Suprapubic skin (tissue), 4 donors: Measurements from ENCODE around the gene RGS9BP. TPM values are rescaled to one million over a fixed set of nuclear protein-coding genes. Genes with fewer than 3 reads are reported as not detected.

Source experiments
- DNase-seq, 2 donors: peaks; one replicate each; pipeline ENCODE4 v3.0.0-alpha.2; 2019; ENCODE audit warnings: low spot score in 2 of 2
- H3K27ac ChIP-seq: fragments of 200-600 bp; sonication (generic); one replicate; pipeline ENCODE4 v1.5.1; 2019
- H3K27me3 ChIP-seq: fragments of 200-600 bp; sonication (generic); one replicate; pipeline ENCODE4 v1.5.1; 2019
- H3K36me3 ChIP-seq: fragments of 200-600 bp; sonication (generic); one replicate; pipeline ENCODE4 v1.5.1; 2019
- H3K4me1 ChIP-seq: fragments of 200-600 bp; sonication (generic); one replicate; pipeline ENCODE4 v1.5.1; 2019
- H3K4me3 ChIP-seq: fragments of 200-600 bp; sonication (generic); one replicate; pipeline ENCODE4 v1.5.1; 2019; ENCODE audit warnings: mild to moderate bottlenecking
- H3K9me3 ChIP-seq: fragments of 200-600 bp; sonication (generic); one replicate; pipeline ENCODE4 v1.5.1; 2019
- EP300 ChIP-seq: sonication (generic); formaldehyde crosslinking; IDR thresholded peaks from one replicate; pipeline ENCODE4 v1.6.1; 2017; ENCODE audit warnings: antibody characterized with exemption
- POLR2A ChIP-seq, 2 donors: fragments of 450-650 bp; IDR thresholded peaks; one replicate each; pipeline ENCODE4 v1.6.1; 2017; ENCODE audit warnings: antibody characterized with exemption in 2 of 2, mild to moderate bottlenecking in 2 of 2, moderate library complexity in 2 of 2
- POLR2AphosphoS5 ChIP-seq, 3 donors: sonication (generic); formaldehyde crosslinking; IDR thresholded peaks; one replicate each; pipeline ENCODE4 v1.6.1; 2017; ENCODE audit warnings: antibody characterized with exemption in 3 of 3
- WGBS: methylation state at CpG from one replicate; pipeline ENCODE4 v1.1.5; 2018; 5-methylcytosine and 5-hydroxymethylcytosine counted together
- total RNA-seq, 4 donors: library from RNA; depleted of rRNA; stranded (reverse); fragments of >200 nt; gene quantifications; one replicate each; pipeline ENCODE4 v1.1.0, GENCODE V29; 2016
- TF ChIP-seq, protein P1 (sequence below), 2 donors: fragments of 200-600 bp in 1 of 2; fragments of 450-650 bp in 1 of 2; sonication (generic) in 1 of 2; IDR thresholded peaks; one replicate each; pipeline ENCODE4 v1.5.1; 2016 to 2019; ENCODE audit warnings: antibody characterized with exemption in 2 of 2, mild to moderate bottlenecking in 1 of 2, moderate library complexity in 1 of 2

Gene RGS9BP, protein sequence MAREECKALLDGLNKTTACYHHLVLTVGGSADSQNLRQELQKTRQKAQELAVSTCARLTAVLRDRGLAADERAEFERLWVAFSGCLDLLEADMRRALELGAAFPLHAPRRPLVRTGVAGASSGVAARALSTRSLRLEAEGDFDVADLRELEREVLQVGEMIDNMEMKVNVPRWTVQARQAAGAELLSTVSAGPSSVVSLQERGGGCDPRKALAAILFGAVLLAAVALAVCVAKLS
- total RNA-seq: 1 to 10 TPM in 2 of 4 donors, under 1 TPM in 2; 0.72 to 3.8 (median 1.3) TPM

DNA sequence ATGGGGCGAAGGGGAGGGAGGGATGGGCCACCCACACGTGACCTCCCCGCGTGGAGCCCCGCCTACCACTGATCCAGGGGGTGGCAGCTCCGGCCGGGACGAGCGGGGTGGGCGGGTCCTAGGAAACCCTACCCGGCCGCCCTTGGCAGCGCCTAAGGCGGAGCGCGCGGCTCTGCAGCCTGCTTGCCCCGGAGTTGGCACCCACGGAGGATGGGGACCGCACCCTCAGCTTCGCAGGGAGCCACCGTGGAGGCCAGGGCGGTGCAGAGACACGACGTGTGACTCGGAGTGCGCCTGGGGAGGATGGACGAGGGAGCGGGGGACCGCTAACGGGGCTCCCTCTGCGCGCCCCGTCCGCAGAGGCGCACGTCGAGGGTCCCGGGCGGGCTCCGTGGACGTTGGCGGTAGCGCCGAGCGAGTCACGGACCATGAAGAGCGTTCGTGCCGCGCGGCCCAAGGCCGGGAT lies at the start of gene RGS9BP:
Gene RGS9BP (plus strand): TSS at position 129 of the 466 bp plus-strand sequence. CDS start 416 bp downstream, outside the sequence.
- Histone ChIP-seq H3K4me1 (peaks cover 48% of the 10 kb centered on the region), H3K9me3 (no peaks in the 10 kb centered on the region), H3K27ac (peak within 1 kb of the TSS; percentile 75), H3K27me3 (peaks cover 18% of the 10 kb centered on the region), H3K4me3 (peak within 1 kb of the TSS; percentile 79), H3K36me3 (no peaks in the 10 kb centered on the region)
- TF ChIP-seq EP300 (no peak), POLR2A (IDR thresholded peaks at IDR 0.05) (no peak)
- TF ChIP-seq, protein P1, sequence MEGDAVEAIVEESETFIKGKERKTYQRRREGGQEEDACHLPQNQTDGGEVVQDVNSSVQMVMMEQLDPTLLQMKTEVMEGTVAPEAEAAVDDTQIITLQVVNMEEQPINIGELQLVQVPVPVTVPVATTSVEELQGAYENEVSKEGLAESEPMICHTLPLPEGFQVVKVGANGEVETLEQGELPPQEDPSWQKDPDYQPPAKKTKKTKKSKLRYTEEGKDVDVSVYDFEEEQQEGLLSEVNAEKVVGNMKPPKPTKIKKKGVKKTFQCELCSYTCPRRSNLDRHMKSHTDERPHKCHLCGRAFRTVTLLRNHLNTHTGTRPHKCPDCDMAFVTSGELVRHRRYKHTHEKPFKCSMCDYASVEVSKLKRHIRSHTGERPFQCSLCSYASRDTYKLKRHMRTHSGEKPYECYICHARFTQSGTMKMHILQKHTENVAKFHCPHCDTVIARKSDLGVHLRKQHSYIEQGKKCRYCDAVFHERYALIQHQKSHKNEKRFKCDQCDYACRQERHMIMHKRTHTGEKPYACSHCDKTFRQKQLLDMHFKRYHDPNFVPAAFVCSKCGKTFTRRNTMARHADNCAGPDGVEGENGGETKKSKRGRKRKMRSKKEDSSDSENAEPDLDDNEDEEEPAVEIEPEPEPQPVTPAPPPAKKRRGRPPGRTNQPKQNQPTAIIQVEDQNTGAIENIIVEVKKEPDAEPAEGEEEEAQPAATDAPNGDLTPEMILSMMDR (IDR thresholded peaks at IDR 0.05): no peak
- peak; percentile 91 to 92 for DNase-seq
- 0% methylated on average over 4 of the region's 53 CpGs for WGBS

DNA sequence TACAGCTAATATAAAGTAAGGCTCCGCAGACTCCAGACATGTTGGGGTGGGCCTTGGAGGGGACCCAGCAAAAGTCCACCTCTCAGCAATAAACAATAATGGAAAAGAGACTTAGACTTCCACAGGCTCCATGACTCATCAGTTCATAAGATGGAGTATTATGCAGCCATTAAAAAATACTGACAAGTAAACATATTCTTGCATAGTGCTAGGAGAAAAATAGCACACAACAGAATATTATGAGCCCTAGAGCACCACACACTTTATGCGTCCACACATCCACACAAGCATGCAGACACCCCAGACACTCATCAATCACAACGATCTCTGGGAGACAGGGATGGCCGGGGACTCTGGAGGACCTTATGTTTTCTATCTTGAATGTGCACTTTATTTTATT lies 48.7 kb upstream of the RGS9BP start:
- no peak for DNase-seq
- no peaks in the 10 kb centered on the region for H3K27me3 ChIP-seq
- no peak overlapping the region for H3K4me3 ChIP-seq
- no peak overlapping the region for H3K27ac ChIP-seq
- H3K36me3 ChIP-seq: peaks cover 95% of the 10 kb centered on the region
- no peak for TF ChIP-seq EP300
- no peak for TF ChIP-seq POLR2A (IDR thresholded peaks at IDR 0.05)
- no peak for TF ChIP-seq POLR2AphosphoS5 (IDR thresholded peaks at IDR 0.05)
- TF ChIP-seq, protein P1 (IDR thresholded peaks at IDR 0.05): no peak
- 96% methylated on average over 4 of the region's 4 CpGs for WGBS
- H3K9me3 ChIP-seq: no peaks in the 10 kb centered on the region
- no peaks in the 10 kb centered on the region for H3K4me1 ChIP-seq

DNA sequence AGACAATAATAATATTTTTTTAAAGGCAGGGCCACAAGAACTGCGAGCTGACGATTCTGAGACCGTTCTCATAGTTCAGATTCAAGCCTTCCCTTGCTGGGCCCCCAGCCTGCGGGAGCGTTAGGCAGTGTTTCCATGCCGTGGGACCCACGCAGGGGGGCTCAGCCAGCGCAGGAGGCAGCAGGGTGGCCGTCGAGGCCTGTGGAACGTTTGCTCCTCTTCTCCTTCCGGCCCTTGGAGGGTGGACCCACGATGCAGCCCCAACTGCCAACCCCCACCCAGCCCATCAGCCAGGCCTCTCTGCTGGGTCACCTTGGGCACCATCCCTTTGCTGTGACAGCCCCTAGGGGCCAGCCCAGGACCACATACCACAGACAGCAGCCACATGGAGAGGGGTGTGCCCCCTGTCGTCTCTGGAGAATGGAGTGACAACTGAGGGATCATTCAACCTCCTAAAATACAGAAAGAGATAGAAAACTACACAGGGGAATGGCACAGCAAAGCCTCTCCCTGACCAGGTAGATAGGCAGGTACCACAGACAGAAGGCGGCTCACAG lies 47.9 kb upstream of the RGS9BP start:
- no peak for DNase-seq
- H3K36me3 ChIP-seq: peaks cover 91% of the 10 kb centered on the region
- H3K27me3 ChIP-seq: no peaks in the 10 kb centered on the region
- H3K27ac ChIP-seq: no peak overlapping the region
- WGBS: 87% methylated on average over 13 of the region's 15 CpGs
- H3K4me1 ChIP-seq: no peaks in the 10 kb centered on the region
- no peaks in the 10 kb centered on the region for H3K9me3 ChIP-seq
- TF ChIP-seq POLR2A (IDR thresholded peaks at IDR 0.05) (no peak), POLR2AphosphoS5 (IDR thresholded peaks at IDR 0.05) (no peak), EP300 (no peak)
- TF ChIP-seq, protein P1 (IDR thresholded peaks at IDR 0.05): no peak
- no peak overlapping the region for H3K4me3 ChIP-seq

DNA sequence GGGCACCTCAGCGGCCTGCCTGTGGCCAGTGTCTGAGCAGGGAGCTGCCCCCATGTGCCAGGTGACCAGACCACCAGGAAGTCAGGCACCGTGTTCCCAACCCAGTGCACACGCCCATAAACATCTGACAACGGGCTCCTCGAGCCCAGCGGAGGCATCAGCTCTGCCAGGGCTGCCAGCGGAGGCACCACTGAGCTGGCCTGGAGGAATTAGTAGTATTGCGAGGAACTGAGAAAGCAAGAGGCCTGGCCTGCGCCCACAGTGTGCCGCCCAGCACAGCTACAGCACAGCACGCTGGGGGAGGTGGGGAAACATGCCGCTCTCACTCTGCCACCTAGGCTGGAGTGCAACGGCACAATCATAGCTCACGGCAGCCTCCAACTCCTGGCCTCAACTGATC lies 45.3 kb upstream of the RGS9BP start:
- Histone ChIP-seq H3K36me3 (peaks cover 75% of the 10 kb centered on the region), H3K9me3 (no peaks in the 10 kb centered on the region), H3K4me1 (no peaks in the 10 kb centered on the region), H3K27ac (no peak overlapping the region), H3K4me3 (no peak overlapping the region), H3K27me3 (no peaks in the 10 kb centered on the region)
- no peak for DNase-seq
- WGBS: 95% methylated on average over 9 of the region's 14 CpGs
- TF ChIP-seq, protein P1 (IDR thresholded peaks at IDR 0.05): no peak
- TF ChIP-seq POLR2A (IDR thresholded peaks at IDR 0.05) (no peak), EP300 (no peak), POLR2AphosphoS5 (IDR thresholded peaks at IDR 0.05) (no peak)

DNA sequence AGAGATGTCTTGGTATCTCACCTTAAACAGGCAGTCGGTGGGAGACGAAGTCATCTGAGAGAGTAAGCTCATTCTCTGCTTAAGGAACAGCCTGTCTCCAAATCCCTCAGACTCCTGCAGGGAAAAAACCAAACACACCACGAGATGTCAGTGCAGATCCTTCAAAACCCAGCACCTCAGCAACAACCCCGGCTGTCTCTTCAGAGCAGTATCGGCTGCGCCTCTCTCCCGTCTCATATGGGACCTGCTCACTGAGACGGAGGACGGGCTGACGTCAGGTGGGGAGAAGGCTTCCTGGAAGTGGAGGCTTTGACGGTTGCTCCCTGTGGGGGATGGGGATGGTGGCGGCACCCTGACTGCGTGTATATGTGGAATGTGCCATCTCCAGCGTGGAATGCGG lies 44.3 kb upstream of the RGS9BP start:
- TF ChIP-seq POLR2A (IDR thresholded peaks at IDR 0.05) (no peak), POLR2AphosphoS5 (IDR thresholded peaks at IDR 0.05) (no peak), EP300 (no peak)
- TF ChIP-seq, protein P1 (IDR thresholded peaks at IDR 0.05): no peak
- H3K4me1 ChIP-seq: no peaks in the 10 kb centered on the region
- H3K9me3 ChIP-seq: no peaks in the 10 kb centered on the region
- 97% methylated on average over 15 of the region's 15 CpGs for WGBS
- peaks cover 73% of the 10 kb centered on the region for H3K36me3 ChIP-seq
- H3K27ac ChIP-seq: no peak overlapping the region
- H3K27me3 ChIP-seq: no peaks in the 10 kb centered on the region
- no peak overlapping the region for H3K4me3 ChIP-seq
- no peak for DNase-seq
